RWPE1 (cell line): ENCODE results near the gene OR4X2.
"Not testable (repeated sequence)": the region's sequence is repeated elsewhere in the genome, so short reads cannot be mapped to it uniquely, and the experiment has no call there.

ENCODE experiments used
- CTCF ChIA-PET: fragments of 350-600 bp; sonication (Branson Sonifier 250); formaldehyde crosslinking; extraction: SDS; loops from one replicate; lab custom pipeline; 2021; lab: Yijun Ruan, JAX
- POLR2A ChIA-PET: fragments of 400-600 bp; formaldehyde crosslinking; extraction: SDS; loops from one replicate; lab custom pipeline; 2020; ENCODE audit warnings: antibody characterized with exemption; ENCODE audit not compliant: low non-redundant PET; lab: Yijun Ruan, JAX
- DNase-seq: peaks from one replicate; pipeline ENCODE4 v3.0.0; 2012; ENCODE audit warnings: low spot score
- H3K27ac ChIP-seq: fragments of 450-650 bp; 2 replicates; pipeline ENCODE4 v1.5.1; 2017
- TF ChIP-seq, protein P1 (sequence below): fragments of 450-650 bp; conservative IDR thresholded peaks from 2 replicates; pipeline ENCODE4 v1.5.1; 2017; ENCODE audit warnings: low read depth, mild to moderate bottlenecking

OR4X2 gene, protein sequence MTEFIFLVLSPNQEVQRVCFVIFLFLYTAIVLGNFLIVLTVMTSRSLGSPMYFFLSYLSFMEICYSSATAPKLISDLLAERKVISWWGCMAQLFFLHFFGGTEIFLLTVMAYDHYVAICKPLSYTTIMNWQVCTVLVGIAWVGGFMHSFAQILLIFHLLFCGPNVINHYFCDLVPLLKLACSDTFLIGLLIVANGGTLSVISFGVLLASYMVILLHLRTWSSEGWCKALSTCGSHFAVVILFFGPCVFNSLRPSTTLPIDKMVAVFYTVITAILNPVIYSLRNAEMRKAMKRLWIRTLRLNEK

DNA sequence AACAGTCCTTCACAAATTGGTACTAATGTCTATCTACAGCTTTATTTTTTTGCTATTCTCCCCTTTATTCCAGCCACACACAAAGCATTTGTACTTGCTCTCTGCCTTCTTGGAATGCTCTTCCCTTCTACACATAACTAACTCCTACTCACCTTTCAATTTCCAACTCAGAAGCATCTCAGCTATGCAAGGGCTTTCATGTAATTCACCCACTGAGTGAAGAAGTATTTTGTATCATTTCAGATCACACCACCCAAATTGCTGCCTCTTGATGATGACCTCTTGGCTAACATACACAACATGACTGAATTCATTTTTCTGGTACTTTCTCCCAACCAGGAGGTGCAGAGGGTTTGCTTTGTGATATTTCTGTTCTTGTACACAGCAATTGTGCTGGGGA is at the start of gene OR4X2:
Gene OR4X2, plus strand, starts transcription at position 301 of the 400 bp plus-strand sequence. Its CDS starts 0 bp downstream, at position 301.
- no peak for DNase-seq
- TF ChIP-seq, protein P1, sequence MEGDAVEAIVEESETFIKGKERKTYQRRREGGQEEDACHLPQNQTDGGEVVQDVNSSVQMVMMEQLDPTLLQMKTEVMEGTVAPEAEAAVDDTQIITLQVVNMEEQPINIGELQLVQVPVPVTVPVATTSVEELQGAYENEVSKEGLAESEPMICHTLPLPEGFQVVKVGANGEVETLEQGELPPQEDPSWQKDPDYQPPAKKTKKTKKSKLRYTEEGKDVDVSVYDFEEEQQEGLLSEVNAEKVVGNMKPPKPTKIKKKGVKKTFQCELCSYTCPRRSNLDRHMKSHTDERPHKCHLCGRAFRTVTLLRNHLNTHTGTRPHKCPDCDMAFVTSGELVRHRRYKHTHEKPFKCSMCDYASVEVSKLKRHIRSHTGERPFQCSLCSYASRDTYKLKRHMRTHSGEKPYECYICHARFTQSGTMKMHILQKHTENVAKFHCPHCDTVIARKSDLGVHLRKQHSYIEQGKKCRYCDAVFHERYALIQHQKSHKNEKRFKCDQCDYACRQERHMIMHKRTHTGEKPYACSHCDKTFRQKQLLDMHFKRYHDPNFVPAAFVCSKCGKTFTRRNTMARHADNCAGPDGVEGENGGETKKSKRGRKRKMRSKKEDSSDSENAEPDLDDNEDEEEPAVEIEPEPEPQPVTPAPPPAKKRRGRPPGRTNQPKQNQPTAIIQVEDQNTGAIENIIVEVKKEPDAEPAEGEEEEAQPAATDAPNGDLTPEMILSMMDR = no peak
- no peak within 1 kb of the TSS for H3K27ac ChIP-seq
- POLR2A ChIA-PET = no interaction called here
- CTCF ChIA-PET = no interaction called here

DNA sequence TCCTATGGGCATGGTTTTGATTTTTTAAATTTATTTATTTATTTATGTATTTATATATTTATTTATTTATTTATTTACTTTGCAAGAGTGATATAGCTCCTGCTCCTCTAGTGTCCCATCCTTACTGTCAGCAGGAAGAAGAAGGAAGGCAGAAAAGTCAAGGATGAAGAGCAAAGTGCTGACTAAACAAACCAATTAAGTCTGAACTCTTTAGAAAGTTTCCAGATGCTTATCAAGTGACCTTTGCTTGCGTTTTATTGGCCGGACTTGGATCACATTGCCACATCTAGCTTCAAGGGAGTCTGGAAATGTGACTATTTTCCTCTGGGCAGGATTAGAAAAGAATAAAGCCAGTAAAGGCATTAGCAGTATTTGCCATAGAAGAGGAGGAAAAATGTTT is 37.0 kb upstream of the OR4X2 start:
- TF ChIP-seq, protein P1 = no peak
- CTCF ChIA-PET = no interaction called here
- no peak for DNase-seq
- H3K27ac ChIP-seq = no peak overlapping the region
- POLR2A ChIA-PET = no interaction called here

DNA sequence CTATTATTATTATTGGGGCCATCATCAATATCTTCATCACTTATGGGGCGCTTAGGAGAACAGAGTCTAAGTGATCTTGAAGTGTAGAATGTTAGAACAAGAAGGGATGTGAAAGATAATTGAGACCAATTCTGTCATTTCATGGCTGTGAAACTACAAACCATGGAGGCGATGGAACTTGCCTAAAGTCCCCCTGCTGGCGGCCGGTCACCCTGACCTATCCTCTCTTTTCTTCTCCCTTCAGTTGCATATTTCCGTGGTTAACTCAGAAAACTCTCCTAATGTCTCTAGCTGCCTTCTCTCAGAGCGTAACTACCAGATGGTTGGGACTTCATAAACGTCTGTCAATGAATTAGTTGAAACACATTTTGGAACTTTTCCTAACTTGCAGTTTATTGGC is 34.9 kb upstream of the OR4X2 start:
- ChIA-PET POLR2A (no interaction called here), CTCF (interaction anchor here (0.6 kb wide), 1 partner anchor 20 kb away, joined by 3 read pairs; no protein-coding TSS in a partner anchor)
- TF ChIP-seq, protein P1 = no peak
- H3K27ac ChIP-seq = no peak overlapping the region
- no peak for DNase-seq

DNA sequence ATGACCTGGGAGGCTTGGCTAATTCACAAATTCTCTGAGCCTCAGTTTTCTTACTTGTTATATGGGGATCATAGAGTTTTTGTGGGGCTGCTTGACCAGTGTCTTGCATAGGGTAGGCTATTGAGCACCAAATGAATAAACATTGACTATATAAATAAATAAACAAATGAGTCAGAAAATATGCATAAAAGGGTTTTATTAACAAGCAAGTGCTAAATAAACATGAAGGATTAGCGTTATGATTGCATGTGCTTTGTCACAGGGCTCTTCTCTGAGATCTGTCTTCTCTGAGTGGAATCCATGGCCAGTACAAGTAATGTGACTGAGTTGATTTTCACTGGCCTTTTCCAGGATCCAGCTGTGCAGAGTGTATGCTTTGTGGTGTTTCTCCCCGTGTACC is 28.4 kb upstream of the OR4X2 start, which contains the start of gene OR4B1:
Gene OR4B1, plus strand, starts transcription at position 301 of the 400 bp plus-strand sequence. Its CDS starts 0 bp downstream, at position 301.
- no peak for DNase-seq
- CTCF ChIA-PET = no interaction called here
- no peak within 1 kb of the TSS for H3K27ac ChIP-seq
- POLR2A ChIA-PET = no interaction called here
- TF ChIP-seq, protein P1 = no peak

DNA sequence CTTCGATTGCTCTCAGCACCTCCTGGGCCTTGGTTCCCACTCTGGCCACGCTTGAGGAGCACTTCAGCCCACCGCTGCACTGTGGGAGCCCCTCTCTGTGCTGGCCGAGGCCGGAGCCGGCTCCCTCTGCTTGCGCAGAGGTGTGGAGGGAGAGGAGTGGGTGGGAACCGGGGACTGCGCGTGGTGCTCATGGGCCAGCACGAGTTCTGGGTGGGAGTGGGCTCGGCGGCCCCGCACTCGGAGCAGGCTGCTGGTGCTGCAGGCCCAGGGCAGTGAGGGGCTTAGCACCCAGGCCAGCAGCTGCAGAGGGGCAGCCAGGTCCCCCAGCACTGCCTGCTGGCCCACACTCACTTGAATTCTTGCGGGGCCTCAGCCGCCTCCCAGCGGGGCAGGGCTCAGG is 16.1 kb upstream of the OR4X2 start:
- CTCF ChIA-PET = interaction anchor here (0.6 kb wide), 1 partner anchor 296 kb away, joined by 3 read pairs; no protein-coding TSS in a partner anchor
- POLR2A ChIA-PET = no interaction called here
- TF ChIP-seq, protein P1 = no peak
- H3K27ac ChIP-seq = no peak overlapping the region
- DNase-seq = no peak

DNA sequence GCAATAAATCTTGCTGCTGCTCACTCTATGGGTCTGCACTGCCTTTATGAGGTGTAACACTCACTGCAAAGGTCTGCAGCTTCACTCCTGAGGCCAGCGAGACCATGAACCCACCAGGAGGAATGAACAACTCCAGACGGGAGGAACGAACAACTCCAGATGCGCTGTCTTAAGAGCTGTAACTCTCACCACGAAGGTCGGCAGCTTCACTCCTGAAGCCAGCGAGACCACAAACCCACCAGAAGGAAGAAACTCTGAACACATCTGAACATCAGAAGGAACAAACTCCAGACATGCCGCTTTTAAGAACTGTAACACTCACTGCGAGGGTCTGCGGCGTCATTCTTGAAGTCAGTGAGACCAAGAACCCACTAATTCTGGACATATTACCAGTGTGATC is 14.8 kb upstream of the OR4X2 start:
- DNase-seq, H3K27ac ChIP-seq, POLR2A ChIA-PET: not testable (repeated sequence)
- CTCF ChIA-PET = interaction anchor here (0.7 kb wide), 1 partner anchor 20 kb away, joined by 3 read pairs; no protein-coding TSS in a partner anchor

DNA sequence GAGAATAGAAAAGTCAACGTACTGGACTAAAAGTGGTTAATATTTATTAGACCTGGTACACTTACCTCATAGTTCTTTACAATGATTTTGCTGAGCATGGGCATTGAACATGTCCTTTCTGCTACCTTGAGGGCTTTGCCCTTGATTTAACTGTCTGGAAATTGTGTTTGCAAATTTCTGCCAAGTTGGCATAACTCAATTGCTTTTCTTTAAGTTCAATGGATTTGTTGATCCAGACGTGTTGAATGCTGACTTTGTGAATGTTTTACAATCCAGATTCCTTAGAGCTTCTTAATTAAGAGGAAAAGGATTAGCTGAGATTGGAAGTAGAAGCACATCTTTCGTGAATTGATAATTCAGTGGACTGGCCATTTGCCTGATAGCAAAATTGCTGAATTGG is 7.2 kb upstream of the OR4X2 start:
- CTCF ChIA-PET = no interaction called here
- no peak for DNase-seq

More for the DNA sequence above, 7.2 kb upstream of the OR4X2 start:
- H3K27ac ChIP-seq = no peak overlapping the region
- POLR2A ChIA-PET = no interaction called here
- TF ChIP-seq, protein P1 = no peak
